T-helper 22 cell (primary cell): Measurements from ENCODE around the gene RNGTT.

ENCODE experiments used
- DNase-seq: peaks from one replicate; pipeline ENCODE4 v3.0.0-alpha.2; 2020; ENCODE audit warnings: low read depth

Gene RNGTT

DNA sequence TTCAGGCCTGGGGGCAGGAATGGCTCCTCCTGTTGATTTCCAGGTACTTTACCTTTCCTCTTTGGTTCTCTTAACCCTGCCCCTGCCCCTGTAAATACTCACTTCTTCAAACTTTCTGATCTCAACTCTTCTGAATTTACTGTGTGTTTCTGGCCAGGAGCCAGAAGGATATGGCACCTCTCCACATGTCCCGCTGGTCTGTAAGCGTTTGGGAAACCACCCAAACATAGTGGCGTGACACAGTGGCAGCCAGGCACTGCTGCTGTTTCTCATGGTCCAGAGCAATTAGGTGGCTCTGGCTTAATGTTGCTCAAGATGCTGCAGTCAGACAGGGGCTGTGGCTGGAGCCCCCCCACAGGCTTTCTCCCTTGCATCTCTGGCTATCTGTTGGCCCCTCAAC is 374.5 kb downstream of the RNGTT start:
- no peak for DNase-seq

DNA sequence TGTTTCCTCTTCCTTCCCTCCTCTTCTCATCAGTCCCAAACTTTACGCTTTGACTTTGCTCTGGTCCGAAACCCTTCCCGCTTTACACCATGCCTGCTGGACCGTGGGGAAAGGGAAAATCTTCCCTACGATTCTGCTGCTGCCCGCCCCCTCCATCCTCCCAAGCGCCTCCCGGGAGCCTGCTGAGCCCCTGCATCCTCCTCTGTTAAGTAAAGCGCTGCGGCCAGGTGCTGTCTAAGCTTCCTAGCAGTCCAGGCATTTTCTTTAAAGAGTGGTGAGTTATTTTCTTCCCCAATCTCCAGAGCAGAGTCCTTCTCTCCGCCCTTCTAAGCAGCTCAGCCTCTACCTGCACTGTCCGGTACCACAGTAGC is 376.3 kb downstream of the RNGTT start:
- DNase-seq: no peak

DNA sequence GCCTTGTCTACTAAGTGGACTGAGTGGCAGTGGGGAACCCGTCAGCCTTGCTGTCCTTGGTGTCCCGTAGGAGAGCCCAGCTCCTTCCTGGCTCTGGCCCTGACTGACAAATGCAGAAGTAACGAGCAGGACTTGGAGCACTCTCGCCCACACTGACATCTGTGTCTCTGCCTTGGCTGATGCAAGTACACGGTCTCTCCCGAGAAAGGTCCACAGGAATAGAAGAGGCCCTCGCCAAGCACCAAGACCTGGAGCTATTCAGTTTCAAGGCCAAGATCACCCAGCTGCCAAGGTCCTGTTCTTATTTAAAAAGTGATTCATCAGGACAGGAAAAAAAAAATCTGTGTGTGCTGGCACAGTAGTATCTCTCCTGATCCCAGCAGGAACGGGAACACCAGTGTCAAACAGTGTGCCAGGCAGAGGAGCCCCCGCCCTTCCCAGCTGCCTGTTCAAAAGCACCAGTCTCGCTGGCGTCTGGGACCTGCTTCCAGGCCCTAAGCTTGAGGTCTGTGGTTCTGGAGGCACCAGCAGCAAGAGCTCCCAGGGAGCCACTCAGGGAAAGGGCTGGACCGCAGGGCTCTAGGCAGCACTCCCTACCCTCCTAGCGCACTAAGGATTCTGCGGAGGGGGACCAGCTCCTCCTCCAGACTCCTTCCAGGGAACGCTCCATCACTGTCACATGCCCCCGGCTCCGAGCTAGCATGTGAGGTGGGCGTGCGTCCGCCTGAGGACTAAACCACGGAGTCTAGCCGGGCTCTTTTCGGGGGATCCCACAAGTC is 376.9 kb downstream of the RNGTT start:
- DNase-seq: no peak

DNA sequence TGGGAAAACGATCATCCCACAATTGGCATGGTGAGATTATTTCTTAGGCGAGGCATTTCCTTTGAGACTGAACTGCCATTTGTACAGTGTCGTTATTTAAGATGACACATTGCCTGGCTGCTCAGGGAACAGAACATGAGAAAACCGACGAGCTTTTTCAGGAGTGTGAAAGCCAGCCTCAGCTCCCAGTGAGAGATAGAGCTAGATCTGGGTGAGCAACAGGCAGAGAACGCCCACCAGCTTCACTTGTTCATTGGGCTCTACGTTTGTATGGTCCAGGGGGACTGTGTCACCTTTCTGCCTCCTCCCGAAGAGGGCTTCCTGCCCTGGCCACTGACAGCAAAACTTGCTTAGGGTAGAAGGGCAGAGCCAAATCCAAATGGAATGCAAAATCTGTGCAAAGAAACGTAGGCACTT is 378.1 kb downstream of the RNGTT start:
- DNase-seq: no peak

DNA sequence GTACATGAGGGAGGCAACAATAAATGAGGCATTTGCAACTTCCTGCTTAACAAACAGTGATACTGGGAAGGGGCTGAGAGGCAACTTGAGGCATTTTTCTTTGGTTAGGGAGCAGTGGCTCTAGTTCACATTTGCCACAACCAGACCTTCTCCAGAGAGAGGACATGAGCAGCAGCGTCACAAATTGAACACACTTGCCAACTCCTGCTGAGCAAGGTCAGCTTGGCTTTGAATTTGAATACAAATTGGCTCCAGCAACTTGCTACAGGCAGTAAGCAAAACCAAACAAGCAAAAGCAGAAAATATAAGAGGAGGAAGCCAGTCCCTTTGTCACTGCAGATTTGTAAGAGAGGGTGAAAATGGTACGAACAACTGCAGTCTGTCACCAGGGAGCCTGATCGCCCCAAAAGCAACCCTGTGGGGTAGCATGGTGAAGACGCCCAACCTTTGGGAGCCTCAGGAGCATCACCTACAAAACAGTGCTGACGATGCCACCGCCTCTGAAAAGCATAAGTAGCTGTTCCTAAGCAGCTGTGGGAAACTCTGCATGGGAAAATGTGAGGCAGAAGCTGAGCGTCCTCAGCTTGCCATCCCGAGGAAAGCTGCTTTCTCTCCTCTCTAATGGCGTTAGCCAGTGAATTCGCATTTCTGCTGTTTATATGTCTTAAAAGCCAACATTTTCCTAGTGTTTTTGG is 378.7 kb downstream of the RNGTT start:
- DNase-seq: no peak

DNA sequence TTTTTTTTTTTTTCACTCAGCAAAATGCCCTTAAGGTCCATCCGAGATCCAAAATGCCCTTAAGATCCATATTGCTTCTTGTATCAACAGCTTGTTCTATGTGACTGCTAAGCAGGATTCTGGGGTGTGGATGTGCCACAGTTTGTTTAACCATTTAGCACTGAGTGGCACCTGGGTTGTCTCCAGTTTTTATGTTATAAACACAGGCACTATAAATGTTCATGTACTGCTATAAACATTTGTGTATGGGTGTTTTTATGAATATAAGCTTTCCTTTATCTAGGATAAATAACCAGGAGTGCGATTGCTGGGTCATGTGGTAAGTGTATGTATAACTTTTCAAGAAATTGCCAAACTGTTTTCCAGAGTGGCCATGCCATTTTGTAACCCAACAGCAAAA is 386.0 kb downstream of the RNGTT start:
- no peak for DNase-seq

DNA sequence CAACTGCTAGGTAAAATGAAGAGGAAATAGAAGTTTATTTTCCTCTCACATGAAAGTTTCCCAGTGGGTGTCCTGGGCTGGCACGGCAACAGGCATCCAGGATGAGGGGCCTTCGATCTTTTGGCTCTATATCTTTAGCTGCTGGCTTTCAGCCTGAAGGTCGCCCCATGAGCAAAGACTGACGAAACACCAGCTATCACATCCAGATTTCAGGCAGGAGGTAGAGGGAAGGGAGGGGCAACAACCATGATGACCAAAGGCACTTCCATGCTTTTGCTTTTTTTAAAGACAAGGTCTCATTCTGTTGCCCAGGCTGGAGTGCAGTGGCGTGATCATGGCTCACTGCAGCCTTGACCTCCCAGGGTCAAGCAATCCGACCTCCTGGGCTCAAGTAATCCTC is 387.9 kb downstream of the RNGTT start:
- no peak for DNase-seq

DNA sequence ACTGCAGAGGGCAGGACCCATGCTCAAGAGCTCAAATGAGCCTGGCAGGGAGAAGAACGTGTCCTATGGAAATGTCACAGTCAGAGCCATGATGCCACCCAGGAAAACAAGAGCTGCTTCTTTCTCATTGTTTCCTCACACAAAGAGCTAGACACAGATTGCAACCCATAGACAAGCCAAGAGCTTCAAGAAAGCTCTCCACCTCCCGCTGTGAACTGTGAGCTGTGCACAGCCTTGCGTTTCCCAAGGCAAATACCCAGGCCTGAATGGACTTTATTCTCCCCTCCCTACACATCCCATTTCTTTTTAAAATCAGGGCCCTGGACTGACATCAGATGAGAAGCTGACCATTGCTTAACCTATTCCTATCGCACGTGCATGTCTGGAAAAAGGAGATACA is 388.8 kb downstream of the RNGTT start:
- DNase-seq: no peak

DNA sequence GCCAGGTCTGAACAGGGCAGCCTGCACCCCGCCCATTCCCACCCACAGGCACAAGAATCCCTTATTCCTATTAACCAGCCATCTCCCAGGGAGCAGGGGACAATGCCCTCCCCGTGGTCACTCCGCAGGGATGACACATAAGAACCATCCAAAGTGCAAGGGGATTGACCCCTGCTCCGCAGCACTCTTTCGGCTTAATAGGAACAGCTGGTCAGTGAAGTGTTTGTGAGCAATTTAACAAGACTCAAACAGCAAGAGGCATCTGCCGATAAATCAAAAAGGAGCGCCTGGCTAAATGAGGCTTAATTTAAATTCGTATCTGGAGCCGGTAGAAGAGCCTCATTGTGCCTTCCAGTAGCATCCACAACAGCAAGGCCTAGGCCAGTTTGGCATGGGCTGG is 389.4 kb downstream of the RNGTT start:
- no peak for DNase-seq

DNA sequence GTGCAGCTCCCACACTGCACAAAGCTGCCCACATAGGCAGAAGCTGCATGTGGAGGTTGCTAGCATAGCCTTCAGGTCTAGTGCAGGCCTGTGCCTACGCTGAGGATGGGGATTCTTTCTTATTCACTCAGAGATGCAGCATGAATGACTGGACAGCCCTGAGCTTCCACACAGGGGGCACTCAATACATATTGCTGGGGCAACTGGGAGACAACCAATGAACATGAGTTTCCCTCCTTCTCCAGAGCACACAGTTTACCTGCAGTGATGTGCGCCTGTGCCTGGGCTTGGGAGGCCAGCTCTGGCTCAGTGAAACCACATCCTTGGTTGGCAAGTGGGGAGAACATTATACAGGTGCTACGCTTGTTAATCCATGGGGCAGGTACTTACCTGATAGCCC is 389.9 kb downstream of the RNGTT start:
- DNase-seq: no peak

DNA sequence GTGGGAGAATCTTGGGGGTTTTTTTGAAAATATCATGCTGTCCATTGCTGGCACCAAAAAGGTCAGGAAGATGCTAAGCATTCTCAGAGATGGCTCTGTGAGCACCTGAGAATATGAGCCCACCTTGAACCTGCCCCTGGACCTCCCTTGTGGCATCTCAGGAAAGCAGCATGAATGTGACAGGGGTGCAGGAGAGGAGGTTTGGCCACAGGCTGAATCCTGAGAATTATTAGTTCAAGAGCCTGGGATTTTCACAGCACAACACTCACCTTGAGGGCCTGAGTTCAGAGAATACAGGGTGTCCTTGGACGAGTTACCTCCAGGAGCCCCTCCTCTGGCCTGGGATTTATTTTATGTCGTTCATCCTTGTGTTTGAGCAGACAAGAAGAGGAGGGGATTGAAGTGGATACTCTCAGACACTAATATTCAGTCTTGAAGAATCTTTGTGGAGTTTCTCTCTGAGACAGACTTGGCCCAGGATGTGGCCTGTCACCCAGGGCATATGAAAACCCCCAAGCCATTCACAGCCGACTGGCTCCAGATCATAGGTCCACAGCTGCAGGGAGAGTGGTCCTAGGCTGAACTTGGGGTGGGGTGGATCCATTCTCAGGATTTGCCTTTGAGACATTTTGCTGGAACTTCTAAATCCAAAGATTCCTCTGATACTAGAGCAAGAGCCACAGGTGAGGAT is 390.8 kb downstream of the RNGTT start:
- no peak for DNase-seq

DNA sequence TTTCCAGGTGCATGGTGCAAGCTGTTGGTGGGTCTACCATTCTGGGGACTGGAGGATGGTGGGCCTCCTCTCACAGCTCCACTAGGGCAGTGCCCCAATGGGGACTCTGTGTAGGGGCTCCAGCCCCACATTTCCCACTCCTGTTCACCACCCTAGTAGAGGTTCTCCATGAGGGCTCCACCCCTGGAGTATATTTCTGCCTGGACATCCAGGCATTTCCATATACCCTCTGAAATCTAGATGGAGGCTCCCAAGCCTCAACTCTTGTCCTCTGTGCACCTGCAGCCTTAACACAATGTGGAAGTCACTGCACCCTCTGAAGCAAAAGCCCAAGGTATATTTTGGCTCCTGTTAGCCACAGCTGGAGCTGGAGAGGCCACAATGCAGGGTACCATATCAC is 393.5 kb downstream of the RNGTT start:
- DNase-seq: no peak

DNA sequence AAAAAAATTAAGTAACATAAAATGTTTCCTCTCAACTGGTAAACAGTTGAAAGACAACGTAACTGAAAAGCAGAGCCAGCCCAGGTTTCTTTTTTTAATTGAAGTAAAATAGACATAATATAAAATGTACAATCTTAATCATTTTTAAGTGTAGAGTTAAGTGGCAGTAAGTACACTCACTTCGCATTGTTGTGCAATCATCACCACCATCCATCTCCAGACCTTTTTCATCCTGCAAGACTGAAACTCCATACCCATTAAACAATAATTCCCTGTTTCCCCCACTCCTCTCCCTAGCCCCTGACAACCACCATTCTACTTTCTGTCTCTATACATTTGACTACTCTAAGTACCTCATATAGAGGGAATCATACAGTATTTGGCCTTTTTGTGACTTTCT is 395.7 kb downstream of the RNGTT start:
- DNase-seq: no peak

DNA sequence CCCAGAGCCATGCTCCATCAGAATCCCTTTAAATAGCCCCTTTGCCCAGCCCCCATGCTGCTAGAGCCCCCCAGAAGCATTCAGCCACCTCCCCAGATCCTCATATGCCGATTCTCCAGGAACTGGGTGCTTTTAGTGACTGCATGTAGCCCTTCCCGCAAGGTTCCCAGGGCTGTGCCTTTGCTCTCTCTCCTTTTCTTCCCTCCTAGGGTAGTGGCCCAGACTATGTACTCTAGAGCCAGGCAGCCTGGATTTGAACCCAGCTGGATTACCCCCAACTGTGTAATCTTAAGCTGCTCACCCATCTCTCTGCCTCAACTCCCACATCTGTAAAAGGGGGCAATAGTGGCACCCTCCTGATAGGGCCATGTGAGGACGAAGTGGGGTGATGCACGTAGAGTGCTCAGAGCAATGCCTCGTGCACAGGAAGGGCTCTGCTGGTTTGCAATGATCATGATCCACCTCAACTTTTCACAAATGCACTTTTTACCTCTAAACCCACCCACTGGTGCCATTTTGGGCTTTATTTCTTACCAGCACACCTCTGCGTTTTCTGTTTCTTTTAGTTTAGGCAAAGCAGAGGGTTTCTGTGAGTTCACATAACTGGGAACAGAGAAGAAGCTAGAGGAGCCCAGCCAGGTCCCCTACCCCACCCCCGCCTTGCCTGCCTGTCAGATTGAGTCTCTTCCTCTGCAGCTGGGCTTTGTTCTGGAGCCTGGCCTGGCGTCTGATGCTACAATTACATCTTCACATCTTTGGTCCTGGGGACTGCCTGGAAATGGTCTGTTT is 396.5 kb downstream of the RNGTT start:
- no peak for DNase-seq

DNA sequence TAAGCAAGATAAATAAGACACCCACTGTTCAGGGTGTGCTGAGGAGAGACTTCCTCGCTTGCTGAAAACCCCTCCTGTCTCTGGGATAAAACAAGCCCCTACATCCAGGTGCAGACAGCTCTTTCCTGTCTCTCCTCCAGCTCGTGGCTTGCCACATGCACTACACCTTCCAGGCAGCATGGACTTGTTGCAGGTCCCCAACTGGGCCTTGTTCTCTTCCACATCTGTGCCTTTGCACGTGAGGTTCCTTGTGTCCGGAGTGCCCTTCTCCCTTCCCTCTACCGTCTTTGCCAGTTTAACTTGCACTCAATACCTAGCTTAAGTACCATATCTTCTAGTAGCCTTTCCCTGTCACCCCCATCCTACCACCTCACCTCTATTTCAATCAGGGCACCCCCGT is 397.6 kb downstream of the RNGTT start:
- DNase-seq: no peak

DNA sequence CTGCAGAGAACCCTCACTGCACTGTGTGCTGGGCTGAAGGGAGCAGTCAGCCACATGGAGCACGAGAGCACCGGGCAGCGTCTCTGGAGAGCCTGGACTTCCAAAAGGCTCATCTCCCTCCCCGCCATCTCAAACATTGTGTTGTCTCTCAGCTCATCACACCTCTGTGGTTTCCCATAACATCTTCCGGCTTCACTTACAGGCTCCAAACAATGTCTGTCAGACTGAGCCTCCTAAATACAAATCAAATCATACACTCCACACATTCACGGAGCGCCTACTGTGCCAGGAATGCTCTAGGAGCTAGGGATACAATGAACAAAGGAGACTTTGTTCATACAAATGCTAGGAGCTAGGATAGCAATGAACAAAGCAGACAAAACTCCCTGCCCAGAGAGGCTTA is 398.0 kb downstream of the RNGTT start:
- no peak for DNase-seq

DNA sequence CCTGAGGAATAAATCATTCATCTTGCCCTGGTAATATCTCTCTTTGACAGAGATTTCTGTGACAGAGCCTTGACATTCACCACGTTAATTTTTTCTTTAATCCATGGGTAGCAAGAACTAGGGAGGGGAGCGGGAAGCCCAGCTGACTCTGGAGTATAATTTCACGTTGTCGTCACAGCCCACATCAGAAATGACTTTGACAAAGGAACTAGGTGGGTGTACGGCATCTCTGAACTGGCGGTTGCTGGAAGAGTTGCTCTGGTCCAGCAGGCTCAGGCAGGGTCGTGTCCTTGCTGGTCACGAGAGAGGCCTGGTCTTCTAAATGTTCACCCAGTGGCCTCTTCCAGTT is 400.2 kb downstream of the RNGTT start:
- DNase-seq: no peak

DNA sequence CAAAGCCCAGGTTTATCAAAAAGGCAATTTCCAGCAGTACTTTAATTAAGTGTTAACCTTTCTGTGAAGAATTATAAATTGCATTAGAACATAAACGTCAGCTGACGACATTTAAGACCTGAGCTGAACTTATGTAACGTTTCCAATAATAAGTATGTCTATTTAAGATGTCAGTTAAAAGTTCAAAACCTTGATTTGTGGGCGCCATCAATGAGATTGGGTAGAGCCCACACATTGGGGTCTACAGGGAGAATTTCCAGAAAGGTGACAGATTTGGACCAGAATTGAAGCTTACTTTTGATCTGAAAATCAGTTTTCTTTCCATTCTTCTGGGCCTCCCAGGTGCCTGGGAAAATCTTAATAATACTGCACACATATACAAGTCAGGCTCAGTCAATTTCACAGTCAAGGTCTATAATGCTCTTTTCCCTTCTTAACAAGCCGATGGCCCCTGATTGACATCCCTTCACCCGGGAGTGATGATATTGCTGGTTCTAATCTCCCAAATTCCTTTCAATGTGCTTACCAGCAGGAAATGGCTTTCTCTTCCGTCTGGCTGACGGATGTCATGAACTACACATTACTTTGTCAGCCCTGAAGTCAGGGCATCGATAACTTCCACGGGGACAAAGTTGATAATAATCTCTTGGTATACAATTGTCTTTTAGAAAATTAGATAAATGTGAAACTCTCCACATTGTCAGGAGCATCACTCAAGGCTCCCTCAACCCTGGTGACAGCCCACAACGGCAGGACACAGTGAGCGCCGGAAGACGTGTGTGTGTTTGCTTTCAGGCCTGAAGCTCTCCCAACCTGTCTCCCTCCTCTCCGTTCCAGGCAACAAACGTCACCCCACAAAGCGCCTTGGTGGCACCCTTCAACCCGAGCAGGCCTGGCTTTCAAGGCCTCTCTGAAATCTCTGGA is 400.8 kb downstream of the RNGTT start:
- DNase-seq: no peak

DNA sequence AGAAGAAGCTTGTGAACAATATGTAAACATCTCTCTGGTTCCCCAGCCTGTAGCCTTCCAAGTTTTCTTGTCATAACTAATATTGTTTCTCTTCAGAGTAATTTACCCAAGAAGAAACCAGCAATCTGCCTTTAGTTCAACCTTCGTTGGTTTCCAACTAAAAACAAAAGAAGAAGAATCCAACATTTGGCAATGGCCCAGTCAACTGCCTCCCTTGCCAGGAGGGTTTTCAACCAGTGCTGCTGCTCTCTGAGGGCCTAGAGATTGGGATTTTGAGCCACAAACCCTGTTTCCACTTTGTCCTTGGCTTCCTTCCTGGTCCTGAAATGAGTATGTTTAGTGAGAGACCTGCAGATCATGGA is 401.5 kb downstream of the RNGTT start:
- no peak for DNase-seq

DNA sequence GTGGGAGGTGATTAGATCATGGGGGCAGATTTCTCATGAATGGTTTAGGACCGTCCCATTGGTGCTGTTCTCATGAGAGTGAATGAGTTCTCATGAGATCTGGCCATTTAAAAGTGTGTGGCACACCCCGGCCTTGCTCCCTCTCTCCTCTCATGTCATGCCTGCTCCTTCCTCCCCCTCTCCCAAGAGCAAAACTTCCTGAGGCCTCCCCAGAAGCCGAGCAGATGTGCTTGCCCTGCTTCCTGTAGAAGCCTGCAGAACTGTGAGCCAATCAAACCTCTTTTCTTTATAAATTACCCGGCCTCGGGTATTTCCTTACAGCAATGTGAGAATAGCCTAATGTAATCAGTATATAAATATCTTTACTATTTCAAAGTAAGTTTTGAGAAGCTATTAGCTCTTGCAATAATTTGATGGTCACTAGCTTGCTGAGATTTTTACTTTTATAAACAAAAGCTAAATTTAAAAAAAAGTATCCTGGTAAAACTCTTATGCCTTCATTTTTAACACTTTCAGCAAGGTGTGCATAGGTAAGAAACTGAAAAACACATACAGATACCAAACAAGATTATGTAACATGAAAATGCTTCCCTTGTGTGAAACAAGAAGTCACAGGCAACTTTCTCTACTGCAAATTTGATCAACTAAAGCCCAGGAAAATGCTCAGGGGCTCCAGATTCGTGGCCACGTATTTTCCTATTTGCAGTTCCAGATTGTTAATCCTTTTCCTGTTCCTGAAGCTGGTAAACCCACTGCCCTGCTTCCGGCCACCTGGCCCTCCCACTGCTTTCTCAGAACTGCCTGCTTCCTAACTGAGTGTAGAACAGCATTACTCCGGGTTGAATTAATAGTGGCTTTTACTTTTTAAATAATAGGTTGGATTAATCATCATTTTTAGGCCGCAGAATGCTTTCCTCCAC is 402.1 kb downstream of the RNGTT start:
- DNase-seq: no peak
